ENCODE measurements around the gene BET1L.
"Not testable (repeated sequence)": the region's sequence is repeated elsewhere in the genome, so short reads cannot be mapped to it uniquely, and the experiment has no call there.

Gene BET1L

GRCh38 chr11:223026-223789 is 16.0 kb upstream of the BET1L start:
- no peak for DNase-seq (ENCODE audit: low spot score)
- CTCF ChIA-PET: interaction anchor here (0.6 to 1.1 kb wide), 2 partner anchors 117 to 228 kb away, joined by 3 read pairs; no protein-coding TSS in a partner anchor
- peak overlapping the region; percentile 72 for H3K27ac ChIP-seq
- POLR2A ChIA-PET (ENCODE audit: low non-redundant PET): no interaction called here
- no peak for TF ChIP-seq CTCF (conservative IDR thresholded peaks at IDR 0.05; ENCODE audit: low read depth)

GRCh38 chr11:221998-222789 is 15.0 kb upstream of the BET1L start:
- DNase-seq (ENCODE audit: low spot score): no peak
- H3K27ac ChIP-seq: peak overlapping the region; percentile 72
- POLR2A ChIA-PET (ENCODE audit: low non-redundant PET): interaction anchor here (0.6 kb wide), 1 partner anchor 260 kb away, joined by 11 read pairs; no protein-coding TSS in a partner anchor
- no peak for TF ChIP-seq CTCF (conservative IDR thresholded peaks at IDR 0.05; ENCODE audit: low read depth)
- CTCF ChIA-PET: interaction anchor here (0.6 kb wide), 1 partner anchor 288 kb away, joined by 4 read pairs; no protein-coding TSS in a partner anchor

- H3K27ac ChIP-seq: no peak overlapping the region
- TF ChIP-seq CTCF (conservative IDR thresholded peaks at IDR 0.05; ENCODE audit: low read depth): no peak
- ChIA-PET POLR2A (ENCODE audit: low non-redundant PET) (interaction anchor here (0.6 kb wide), 1 partner anchor 261 kb away, joined by 11 read pairs; no protein-coding TSS in a partner anchor), CTCF (interaction anchor here (0.6 kb wide), 1 partner anchor 289 kb away, joined by 4 read pairs; no protein-coding TSS in a partner anchor)
- no peak for DNase-seq (ENCODE audit: low spot score)
Observed at GRCh38 chr11:221539-221938, 14.3 kb upstream of the BET1L start.

GRCh38 chr11:220641-221215 is 13.5 kb upstream of the BET1L start:
- POLR2A ChIA-PET (ENCODE audit: low non-redundant PET); H3K27ac ChIP-seq; DNase-seq (ENCODE audit: low spot score); CTCF ChIA-PET: not testable (repeated sequence)

GRCh38 chr11:218815-219593 is 11.8 kb upstream of the BET1L start:
- H3K27ac ChIP-seq: no peak overlapping the region
- no peak for TF ChIP-seq CTCF (conservative IDR thresholded peaks at IDR 0.05; ENCODE audit: low read depth)
- ChIA-PET CTCF (no interaction called here), POLR2A (ENCODE audit: low non-redundant PET) (no interaction called here)
- no peak for DNase-seq (ENCODE audit: low spot score)

- CTCF ChIA-PET: no interaction called here
- no peak for TF ChIP-seq CTCF (conservative IDR thresholded peaks at IDR 0.05; ENCODE audit: low read depth)
- peak overlapping the region; percentile 62 for H3K27ac ChIP-seq
- DNase-seq (ENCODE audit: low spot score): no peak
- POLR2A ChIA-PET (ENCODE audit: low non-redundant PET): interaction anchor here (0.6 kb wide), 1 partner anchor 199 kb away, joined by 5 read pairs; no protein-coding TSS in a partner anchor
Observed at GRCh38 chr11:217704-218103, 10.5 kb upstream of the BET1L start.

Measured in RWPE1 (cell line).